GM18526 (cell line): ENCODE results near the gene GAP43.

Experiments
- POLR2A ChIP-seq: IDR thresholded peaks from 3 replicates; pipeline ENCODE4 v1.6.1; 2011; ENCODE audit not compliant: insufficient read length; ENCODE audit errors: extremely low read depth

The GAP43 gene

DNA sequence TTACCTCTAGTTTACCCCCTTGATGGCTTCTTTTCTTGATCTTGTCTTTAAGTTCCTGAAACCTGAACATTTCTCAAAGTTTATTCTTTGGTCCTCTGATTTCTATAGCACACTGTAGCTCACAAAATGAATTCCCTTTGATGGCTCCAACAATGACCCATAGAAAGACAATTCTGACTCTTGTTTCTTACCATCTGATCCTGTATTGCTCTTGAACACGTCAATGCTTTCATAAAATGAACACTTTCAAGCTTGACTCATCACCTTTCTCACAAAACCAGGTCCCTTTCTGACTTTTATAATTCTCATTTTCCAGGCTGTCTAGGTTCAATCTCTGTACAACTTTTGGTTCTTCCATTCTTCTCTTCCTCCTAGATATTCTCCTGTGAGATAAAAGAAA, 5.7 kb upstream of the GAP43 start:
- TF ChIP-seq POLR2A: no peak

DNA sequence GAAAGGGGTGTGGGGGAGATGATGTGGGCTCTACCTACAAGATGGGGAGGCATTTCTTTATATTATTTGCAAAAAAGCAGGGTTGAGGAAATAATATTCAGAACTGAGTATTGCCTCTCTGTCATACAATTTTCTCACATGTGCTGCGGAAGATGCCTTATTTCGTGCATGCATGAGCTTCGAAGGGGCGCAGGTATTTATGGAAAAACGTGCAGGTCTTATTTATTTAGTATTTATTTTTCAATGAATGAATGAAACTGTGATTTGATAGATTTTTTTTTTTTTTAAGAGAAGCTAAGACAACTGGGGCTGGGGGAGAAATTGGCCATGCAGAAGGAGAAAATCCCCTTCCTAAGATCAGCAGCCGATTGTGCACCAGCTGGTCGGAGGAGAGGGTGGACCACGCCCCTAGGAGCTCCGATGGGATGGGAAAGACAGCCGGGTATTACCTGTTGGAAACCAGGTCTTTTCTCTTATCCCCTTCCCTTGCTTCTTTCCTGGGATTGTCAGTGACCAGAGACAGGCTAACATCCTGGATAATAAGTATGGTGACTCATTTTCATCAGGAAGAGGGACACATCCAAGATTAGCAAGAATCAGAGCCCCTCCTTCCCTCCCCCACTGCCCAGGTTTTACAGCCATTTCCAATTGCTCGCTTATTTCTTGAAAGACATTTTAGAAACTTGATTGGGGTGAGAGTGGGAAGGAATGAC, 875 bp downstream of the GAP43 start:
- TF ChIP-seq POLR2A: no peak

DNA sequence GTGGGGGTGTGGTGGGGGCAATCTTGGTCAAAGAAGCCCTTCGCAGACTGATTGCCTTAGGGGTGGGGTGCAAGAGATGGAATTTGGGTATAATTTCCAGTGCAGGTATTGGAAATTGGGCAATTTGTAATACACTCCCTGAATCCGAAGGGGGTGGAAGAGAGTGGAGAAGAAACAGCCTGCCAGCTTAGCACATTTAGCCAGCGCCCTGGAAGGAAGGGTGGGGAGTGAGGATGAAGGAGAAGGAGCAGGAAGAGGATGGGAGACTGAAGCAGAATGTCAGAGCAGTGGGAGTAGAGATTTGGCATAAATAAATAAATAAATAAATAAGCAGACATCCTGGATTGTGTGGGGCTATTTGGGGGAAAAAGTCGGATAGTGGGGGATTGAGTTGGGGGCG, 1.6 kb downstream of the GAP43 start:
- TF ChIP-seq POLR2A: no peak

DNA sequence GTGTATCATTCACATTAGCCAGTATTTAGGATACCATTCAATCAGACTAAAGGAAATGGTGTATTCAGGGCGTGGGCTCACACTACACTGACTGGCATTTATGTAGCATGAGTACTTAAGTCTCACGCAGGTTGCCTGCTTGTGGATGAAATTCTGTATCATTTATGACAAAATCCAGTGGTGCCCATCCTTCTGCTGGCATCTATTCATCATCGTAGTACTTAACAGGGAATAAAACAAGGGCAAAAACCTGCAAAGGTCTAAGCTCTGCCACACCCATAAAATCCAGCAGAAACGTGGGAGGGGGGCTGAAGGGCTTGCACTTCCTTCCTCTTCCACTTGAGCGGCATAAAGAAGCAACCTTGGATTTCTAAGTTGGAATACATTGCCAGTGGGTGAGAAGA, 2.7 kb downstream of the GAP43 start:
- no peak for TF ChIP-seq POLR2A

DNA sequence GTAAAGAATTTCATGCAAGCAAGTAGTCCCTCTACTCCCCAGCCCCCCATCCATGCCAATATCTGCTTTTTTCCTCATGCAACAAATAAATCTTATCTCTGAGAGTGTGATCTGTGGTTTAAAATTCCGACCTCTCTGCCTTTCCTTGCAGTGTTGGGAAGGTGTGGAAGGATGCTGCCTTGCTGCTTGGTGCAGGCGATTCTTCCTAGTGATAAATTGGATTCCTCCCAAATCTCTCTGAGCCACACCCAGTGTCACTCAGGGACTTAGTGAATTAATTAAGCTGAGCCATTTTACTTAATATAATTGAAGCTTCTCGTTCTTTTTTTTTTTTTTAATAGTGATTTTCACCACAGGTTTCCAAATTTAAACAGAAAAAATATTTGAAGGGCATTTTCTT, 3.4 kb downstream of the GAP43 start:
- TF ChIP-seq POLR2A: no peak

DNA sequence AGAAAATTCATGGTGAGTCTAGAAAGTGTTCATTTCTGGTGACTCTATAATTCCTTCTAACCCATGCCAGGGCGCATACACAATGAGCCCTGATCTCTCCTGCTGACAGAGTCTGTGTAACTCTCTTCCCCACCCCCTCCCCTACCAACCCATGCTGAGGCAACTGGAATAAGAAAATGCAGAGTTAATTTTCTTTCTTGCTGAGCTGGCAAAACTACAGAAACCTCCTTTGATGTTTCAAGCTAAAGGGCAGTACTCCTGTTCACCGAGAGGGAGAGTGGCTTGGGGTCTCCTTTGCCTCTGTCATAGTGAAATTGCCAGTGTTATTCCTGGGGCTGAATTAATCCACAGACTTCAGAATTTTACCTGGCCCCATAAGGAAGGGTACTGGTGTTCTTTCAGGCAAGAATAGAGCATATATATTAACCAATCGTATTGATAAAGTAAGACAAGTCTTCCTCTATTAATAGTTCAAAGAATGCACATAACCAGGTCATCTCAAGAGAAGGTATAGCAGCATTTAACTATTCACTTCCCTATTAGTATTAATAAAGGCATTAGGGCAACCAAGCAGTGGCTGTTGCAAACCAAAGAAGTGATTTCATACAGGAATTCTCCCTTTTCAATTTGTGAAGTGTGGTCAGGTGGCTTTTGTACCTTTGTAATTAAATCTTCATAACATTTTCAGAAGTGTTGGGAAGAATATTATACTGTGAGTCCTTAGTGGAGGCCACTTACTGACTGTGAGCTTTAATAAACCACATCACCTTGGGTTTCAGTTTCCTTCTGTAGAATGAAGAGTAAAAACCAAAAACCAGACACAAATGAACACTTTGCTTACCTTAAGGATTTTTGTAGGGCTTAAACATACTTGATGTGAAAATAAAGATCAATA, 4.1 kb downstream of the GAP43 start:
- no peak for TF ChIP-seq POLR2A

DNA sequence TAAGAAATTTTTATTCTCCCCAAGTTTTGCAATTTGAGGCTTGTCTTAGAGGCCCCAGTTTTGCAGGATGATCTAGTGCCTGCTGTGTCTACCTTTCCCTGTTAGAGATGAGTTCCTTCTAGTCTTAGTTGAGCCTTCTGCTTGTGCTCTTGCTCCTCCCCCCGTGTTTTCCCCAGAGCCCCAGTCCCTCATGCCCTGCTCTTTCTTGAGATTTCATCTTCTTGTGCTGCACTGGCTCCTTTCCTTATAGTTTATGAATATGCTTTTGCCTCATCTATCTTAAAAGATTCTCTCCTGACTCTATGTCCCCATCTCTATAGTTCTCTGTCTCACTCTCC, 4.7 kb downstream of the GAP43 start:
- no peak for TF ChIP-seq POLR2A

DNA sequence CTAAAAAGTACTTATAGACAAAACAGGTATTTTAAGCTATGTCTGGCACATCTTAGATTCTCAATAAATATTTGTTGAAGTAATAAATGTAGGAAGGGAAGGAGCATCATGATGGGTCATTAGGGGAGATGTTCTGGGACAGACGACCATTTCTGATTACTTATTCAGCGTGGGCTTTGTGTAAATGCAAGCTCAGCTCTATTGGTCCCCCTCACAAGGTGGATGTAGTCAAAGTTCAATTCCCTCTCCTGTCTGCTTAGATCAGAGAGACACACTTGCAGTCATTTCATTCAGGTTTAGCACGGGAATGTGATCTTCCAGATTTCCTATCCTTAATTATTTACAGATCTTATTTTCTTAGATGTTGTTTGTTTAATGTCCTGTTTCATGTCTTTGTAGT, 7.5 kb downstream of the GAP43 start:
- TF ChIP-seq POLR2A: no peak

DNA sequence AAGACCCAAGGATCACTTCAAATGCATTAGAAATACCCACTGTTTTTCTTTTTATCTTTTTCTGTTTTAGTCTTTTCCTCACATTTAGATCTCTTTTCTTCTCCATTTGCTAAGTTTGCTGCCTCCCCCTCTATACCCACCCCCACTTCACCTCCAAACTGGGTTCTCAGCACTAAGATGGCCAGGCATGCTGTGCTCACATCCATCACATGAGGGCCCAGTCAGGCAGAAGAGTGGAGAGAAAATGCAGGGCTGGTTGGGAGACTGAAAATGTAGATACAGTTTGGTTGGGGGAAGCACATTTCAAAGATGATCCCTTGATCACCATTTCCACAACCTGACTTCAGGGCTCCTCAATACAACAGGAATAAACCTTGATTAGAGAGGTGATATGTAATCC, 8.7 kb downstream of the GAP43 start:
- TF ChIP-seq POLR2A: no peak

DNA sequence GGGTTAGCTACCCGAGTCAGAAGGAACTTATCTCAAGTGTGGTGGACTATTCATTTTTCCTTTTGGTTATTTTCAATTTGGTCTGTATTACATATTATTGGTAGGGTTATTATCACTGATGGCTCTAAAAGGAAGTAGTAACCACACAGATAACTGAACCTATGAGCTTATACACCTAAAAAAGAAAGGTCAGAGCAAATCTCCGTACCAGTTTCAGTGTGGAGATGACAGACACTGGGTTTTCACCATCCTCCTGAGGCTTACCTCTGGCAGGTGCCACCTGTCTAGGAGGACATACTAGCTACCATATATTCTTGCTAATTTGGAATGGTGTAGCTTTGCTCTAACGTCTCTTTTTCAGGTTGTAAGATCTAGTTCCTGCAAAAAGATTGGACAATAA, 10.2 kb downstream of the GAP43 start:
- no peak for TF ChIP-seq POLR2A

DNA sequence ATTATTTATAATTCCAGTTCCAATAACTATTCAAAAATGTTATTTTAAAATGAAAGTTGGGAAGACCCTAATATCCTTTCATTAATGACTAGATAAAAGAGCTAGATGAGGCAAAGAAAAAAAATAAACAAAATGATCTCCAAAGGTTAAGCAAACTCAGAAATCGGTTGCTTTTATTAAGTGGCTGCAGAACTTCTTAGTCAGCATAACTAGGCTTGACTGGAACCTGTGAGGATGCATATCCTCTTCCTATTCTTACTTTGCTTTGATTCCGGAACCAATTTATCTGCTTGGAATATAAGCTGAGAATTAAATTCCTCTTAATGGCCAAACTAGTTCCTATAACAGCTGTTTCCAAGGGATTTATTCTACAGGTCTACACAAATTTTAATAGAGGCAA, 10.7 kb downstream of the GAP43 start:
- no peak for TF ChIP-seq POLR2A

DNA sequence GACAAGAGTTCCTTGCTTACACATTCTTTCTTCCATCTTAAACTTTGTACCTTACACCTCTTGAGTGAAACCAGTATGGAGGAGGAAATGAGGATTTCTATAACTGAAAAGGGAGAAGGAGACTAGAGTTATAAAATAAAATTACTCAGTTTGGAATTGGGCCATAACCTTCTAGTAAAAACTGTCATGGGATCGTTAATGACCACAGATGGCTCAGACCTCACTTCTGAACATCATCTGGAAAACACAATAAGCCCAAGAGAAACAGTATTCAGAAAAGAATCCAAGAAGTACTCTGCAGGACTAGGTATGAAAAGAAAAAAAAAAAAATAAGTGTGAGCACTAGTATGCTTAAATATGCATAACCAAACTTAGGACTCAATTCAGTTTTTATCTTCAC, 12.1 kb downstream of the GAP43 start:
- no peak for TF ChIP-seq POLR2A

DNA sequence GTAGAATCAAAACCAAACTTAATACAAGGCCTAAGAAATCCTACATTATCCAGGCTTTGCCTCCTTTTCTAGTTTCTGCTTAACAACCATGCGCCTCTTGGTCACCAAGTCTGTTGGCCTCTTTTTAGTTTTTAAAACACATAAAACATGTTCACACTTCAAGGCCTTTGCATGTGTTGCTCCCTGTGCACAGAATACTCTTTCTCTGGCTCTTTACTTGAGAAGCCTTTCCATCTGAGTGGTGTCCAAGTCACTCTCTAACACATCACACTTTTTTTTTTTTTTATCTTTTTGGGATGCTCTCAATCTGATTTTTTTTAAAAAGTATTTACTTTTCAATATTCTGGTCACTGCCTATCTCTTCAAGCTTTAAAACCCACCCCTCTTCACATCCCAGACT, 14.9 kb downstream of the GAP43 start:
- no peak for TF ChIP-seq POLR2A

DNA sequence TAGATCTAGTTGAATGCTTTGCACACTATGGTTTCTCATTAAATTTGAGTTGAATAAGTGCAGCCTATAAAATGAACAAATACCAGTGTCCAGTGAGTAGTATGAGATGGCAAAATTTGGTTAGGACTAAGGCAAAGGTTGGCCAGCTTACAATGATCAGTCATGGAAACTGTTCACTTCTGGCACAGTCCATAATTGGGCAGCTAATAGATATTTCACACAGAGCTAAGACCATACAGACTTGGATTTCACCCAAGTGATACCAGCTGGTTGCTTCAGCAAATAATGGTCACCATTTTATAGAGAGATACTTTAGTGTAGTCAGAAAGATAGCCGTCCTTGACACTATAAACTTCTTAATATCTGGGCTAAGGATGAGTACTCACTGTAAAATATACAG, 15.7 kb downstream of the GAP43 start:
- TF ChIP-seq POLR2A: no peak

DNA sequence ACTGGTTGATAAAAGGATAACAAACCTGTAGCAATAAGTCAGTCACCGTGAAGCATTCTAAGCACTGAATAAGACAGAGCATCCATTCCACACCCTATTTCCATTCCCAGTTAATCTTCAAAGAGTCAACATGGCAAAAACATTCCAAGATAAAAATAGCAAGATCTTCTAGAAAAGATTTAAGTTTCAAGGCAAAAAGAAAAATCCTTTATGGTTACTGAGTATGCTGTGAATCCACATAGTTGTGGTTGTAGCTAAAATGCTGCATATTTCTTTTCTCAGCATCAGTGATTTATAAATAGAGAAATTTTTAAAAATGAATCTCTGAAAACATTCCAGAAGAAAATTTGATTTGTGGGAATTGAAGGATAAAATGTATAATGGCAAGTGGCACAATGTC, 21.1 kb downstream of the GAP43 start:
- no peak for TF ChIP-seq POLR2A

DNA sequence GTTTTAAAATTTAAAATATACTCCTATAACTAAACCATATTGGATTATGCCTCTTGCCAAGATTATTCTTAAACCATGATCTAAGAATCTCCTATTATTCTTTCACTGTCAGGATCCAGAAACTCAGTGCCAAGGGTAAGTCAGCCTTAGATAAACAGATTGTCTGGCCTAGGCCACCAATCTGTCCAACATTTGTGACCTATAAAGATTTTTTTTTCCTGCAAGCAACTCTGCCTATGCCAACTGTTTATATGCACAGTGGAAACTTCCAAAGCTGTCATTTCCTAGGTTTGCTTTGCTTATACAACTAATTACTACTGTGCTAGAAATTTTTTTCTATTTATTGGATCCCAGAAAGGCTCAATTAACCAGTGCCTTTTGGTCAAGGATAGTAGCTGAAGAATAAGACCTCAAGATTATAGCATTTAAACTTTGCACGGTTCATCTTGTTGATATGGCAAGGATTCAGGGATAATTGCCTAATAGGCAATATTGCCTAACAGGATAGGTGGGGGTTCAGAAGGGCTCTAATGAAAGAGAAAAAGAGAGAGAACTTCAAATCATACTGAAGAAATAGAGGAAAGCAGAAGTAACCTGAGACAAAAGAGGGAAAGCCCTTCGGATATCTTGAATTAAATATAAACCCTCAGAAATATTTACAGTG, 22.8 kb downstream of the GAP43 start:
- no peak for TF ChIP-seq POLR2A
